VCaP (cell line): ENCODE data around the gene PTGFRN.

Experiments
- H3K27ac ChIP-seq: fragments of 450-650 bp; 2 replicates; pipeline ENCODE4 v1.5.1; 2017
- CTCF ChIP-seq: fragments of 450-650 bp; conservative IDR thresholded peaks from 2 replicates; pipeline ENCODE4 v1.5.1; 2017; ENCODE audit warnings: mild to moderate bottlenecking, moderate library complexity

The PTGFRN gene

GRCh38 chr1:116949213-116949985 lies 39.7 kb downstream of the PTGFRN start:
- TF ChIP-seq CTCF: no peak
- no peak overlapping the region for H3K27ac ChIP-seq

- no peak for TF ChIP-seq CTCF
- H3K27ac ChIP-seq: no peak overlapping the region
These were observed 40.9 kb downstream of the PTGFRN start for GRCh38 chr1:116950517-116951199.

- TF ChIP-seq CTCF: no peak
- no peak overlapping the region for H3K27ac ChIP-seq
These were observed 41.7 kb downstream of the PTGFRN start for GRCh38 chr1:116951200-116951935.

- no peak for TF ChIP-seq CTCF
These were observed 43.1 kb downstream of the PTGFRN start for GRCh38 chr1:116952738-116953275.

GRCh38 chr1:116954440-116954839 lies 44.7 kb downstream of the PTGFRN start:
- no peak overlapping the region for H3K27ac ChIP-seq
- TF ChIP-seq CTCF: no peak

More at GRCh38 chr1:116952738-116953275, 43.1 kb downstream of the PTGFRN start:
- H3K27ac ChIP-seq: no peak overlapping the region

GRCh38 chr1:116956378-116956777 lies 46.7 kb downstream of the PTGFRN start:
- H3K27ac ChIP-seq: no peak overlapping the region
- no peak for TF ChIP-seq CTCF

GRCh38 chr1:116957646-116958045 lies 47.9 kb downstream of the PTGFRN start:
- no peak overlapping the region for H3K27ac ChIP-seq
- TF ChIP-seq CTCF: no peak
